HUDEP-2 (cell line): ENCODE results near the gene EGLN1.

Source experiments
- DNase-seq, 76 experiments: peaks; one replicate each; lab custom pipeline; 2025; ENCODE audit not compliant: unreplicated experiment in 76 of 76; lab: John Stamatoyannopoulos, UW

EGLN1 gene

DNA sequence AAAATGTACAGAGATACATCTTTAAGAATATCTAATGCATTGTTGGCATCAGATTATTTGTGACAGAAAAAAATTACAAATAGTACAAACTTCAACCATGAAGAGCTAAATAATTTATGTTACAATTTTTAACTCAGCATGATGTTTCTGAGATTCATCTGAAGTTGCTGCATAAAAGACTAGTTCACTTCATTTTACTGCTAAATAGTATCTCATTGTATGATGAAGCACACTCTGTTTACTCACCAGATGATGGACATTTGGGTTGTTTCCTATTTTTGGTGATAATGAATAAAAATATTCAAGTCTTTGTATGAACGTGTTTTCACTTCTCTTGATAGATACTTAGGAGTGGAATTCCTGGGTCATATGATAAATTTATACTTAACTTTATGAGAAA is 20.6 kb downstream of the EGLN1 start:
- DNase-seq = no peak

DNA sequence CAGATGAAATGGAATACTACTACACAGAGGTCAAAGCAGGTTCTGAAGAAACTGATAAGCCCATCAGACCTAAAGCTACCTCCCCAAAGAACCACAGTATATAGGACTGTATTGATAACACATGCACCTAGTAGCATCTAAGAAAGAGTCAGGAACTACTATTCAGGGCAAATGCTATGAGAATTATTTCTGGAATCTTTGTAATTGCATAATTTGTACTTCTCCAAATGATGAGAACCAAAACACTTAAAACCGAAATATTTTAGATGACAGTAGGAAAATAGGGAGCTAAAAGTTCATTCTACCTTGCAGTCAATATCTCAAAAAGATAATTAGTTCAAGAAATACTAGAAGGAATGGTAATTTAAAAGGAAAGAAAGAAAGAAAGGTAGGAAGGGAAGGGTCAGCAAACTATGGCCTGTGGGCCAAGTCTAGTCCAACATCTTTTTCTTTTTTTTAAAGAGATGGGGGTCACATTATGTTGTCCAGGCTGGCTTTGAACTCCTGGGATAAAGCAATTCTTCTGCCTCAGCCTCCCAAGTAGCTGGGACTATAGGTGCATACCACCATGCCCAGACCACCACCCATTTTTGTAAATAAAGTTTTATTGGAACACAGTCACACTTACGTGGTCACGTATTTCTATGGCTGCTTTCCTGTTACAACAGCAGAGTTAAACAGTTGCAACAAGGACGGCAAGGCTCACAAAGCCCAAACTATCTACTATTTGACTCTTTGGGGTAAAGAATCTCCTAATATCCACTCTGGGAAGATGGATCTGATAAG is 24.0 kb downstream of the EGLN1 start:
- peak in 1 of 76 experiments; percentile 16 for DNase-seq

GRCh38 chr1:231396643-231397042 is 25.4 kb downstream of the EGLN1 start:
- no peak for DNase-seq

GRCh38 chr1:231395998-231396390 is 26.1 kb downstream of the EGLN1 start:
- DNase-seq = no peak

DNA sequence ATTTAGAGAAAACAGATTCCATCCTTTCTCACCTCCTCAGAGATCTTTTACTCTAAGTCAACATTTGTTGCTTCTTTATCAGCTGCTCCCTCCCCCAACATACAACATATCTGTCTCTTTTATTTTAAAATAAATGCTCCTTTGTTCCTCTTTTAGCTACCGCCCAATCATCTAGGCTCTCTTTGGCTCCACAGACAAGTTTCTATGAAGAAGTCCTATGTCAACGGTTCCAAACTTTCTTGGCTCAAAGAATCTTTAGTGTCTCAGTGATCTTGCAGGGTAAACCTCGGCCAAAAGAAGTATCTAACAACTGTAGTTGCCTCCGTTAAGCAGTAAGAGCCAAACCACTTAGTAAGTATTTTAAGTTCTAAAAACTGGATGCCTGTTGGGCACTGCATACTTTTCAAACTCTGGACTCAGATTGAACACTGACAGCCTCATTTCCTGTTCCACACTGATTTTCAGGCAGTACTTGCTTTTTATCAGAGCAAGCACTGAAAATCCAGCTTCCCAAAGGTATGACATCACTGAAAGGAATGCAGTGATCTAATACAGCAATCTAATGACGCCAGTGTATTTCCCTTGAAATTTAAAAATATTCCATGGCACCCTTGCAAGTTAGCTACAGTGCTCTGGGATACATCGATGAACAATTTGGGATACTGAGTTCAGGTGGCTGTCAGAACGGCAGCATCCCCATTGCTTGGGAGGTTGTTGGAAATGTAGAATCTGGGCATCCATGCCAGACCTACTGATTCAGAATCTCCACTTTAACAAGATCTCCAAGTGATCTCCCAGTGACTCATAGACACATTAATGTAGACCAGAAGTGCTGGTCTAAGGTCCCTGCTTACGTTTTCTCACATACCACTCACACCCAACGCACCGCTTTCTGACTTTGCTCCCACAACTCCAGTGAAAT is 26.8 kb downstream of the EGLN1 start:
- no peak for DNase-seq

GRCh38 chr1:231393668-231394067 is 28.4 kb downstream of the EGLN1 start:
- DNase-seq = no peak

DNA sequence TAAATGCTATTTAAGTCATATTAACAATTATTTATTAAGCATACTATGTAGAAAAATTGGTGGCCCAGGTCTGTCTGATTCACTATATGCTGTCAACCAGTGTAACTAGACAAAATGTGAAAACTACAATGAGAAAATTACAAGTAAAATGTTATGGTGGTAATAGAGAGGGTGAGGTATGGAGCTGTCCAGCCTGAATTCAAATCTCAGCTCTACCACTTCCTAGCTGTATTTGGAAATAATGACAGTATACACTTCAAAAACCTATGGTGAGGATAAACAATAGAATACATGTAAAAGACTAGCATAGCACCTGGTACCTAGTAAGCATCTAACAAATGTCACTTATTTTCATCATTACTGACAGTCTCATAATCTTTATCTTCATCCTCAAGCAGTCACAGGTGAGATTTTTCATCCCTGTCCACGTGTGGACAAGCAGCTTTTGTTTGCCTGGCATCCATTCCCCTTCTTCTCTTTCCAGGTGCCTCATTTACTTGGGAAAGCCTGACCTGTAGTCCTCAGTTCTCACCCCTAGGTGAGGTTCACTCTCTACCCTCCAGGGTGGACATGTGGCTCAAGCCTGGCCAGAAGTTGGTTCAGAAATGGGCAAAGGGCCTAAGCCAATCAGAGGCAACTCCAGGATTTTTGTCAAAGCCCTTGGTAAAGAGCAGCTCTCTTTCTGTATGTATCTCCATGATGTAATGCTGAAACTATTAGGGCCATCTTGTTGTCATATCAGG is 29.5 kb downstream of the EGLN1 start:
- no peak for DNase-seq

DNA sequence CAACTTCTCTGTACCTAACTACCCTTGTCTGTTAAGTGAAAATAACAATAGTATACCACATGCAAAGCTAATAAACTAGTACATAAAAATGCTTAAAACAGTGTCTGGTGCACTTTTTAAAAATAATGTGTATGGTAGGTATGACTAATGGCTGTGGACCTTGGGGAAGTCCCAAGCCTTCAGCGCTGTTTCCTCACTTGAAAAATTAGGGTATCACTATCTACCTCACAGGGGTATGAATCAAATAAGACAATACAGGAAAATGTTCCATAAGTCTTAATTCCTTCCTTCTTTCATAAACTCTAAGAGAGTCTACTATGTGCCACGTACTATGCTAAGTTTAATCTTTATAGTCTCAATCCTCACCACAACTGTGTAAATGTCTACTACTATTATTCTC is 32.0 kb downstream of the EGLN1 start:
- no peak for DNase-seq

DNA sequence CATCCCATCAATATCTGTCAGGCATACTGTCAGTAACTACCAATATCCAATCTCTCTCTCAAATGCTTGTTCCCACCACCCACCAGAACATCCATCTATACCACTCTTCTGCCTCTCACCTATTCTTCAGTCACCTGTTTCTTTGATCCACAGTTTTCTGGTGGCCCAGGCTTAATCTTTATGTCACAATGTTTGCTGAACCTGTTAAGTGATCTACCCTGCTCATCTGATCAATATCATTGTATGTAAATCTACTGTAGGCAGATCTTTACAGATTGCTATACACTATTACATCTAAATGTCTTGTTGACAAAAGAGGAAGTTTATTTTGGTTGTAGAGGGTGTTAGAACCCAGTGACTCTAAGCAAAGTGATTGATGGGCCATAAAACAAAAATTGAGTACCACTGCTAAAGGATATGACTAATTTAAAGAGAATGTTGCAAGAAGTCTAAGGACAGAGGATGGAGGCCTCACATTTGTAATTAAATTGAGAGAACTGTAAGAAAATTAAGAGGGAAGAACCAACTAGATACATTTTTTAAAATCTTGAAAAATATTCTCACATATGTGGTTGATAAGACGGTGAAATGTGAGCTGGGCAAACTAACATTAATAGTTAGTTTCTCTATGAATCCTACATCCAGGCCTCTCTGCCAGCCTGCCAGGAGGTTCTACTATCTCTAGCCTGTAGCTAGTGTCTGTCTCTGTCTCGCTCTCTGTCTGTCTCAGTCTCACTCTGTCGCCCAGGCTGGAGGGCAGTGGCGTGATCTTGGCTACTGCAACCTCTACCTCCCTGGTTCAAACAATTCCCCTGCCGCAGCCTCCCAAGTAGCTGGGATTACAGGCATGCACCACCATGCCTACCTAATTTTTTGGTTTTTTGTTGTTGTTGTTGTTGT is 34.1 kb downstream of the EGLN1 start:
- no peak for DNase-seq

DNA sequence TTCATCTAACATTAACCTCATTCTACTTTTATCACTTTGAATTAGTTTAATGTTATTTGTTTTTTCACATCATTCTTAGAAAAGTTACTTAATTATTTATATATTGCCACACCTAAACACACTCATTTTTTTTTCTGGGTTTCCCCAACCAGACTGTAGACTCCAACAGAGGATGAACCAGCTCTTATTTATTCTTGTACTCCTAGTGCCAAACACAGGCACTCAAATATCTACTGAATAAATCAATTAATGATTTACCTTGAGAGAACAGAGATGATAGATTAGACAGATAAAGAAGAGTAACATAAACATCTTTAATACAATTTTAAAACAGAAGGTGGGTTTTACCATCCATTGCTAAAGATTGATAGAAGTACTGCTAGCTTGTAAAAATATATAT is 35.6 kb downstream of the EGLN1 start:
- DNase-seq = no peak

DNA sequence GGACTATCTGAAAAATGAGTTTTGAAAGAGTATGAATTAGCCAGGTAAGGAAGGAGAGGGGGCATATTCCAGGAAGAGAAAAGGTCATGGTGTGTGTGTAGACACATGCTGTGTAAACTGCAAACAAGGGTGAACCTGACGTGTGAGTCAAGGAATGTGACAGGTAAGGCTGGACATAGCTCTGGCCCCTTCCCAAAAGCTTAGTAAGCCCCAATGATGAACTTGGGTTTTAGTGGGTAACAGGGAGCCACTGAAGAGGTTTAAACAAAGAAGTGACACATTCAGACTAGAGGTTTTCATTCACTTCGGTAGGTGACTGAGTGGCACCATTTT is 36.7 kb downstream of the EGLN1 start:
- no peak for DNase-seq

DNA sequence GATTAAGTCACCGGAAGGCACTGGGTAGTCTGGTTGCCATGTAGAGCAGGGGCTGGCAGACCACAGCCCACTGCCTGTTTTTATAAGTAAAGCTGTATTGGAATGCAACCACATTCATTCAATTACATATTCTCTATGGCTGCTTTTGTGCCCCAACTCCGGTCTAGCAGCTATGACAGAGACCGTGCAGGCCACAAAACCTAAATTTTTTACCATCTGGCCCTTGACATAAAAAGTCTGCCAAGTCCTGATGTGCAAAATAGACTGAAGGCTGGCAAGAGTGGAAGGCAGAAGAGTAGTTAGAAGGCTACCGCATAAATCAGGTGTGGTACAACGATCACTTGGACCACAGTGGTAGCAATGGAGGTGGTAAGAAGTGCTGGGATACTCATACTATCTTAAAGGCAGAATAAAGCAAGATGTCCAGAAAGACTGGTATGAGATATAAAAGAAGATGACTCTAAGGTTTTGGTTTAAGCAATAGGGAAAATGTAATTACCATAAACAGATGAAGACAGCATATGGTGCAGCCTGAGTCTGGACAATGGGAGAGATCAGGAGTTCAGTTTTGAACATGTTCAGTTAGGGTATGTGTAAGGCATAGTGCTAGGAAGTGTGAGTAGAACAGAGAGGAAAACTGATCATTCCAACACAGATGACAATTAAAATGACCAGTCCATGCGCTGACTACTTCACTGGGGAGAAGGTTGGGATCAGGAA is 37.2 kb downstream of the EGLN1 start:
- DNase-seq = no peak

DNA sequence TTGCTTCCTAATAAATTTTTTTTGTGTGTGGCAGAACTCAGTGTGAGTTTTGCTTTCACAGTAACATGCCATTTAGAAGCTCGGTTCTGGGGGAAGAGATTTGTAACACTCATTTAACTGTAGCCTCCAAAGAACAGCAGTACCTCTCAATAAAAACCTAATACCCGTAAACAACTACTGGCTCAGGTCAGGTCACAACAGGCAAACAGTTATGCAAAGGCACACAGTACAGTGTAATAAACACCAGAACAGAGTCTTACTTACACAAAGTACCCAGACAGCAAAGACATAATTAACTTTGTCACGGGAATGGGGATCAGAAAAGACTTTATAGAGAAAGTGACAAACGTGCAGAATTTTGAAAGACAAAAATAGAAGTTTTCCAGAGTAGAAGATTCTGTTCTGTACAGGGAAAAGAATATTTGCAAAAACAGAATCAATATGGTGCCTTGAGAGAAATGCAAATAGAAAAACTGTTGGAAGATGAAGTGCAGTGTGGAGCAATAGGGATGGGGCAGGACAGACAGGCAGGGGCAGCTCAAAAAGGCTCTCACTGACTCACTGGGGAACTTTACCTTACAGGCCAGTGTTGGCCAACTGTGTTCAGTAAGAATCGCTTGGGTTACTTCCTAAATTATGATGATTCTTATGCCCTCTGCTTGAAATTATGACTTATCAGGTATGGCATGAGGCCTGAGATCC is 38.8 kb downstream of the EGLN1 start:
- no peak for DNase-seq

DNA sequence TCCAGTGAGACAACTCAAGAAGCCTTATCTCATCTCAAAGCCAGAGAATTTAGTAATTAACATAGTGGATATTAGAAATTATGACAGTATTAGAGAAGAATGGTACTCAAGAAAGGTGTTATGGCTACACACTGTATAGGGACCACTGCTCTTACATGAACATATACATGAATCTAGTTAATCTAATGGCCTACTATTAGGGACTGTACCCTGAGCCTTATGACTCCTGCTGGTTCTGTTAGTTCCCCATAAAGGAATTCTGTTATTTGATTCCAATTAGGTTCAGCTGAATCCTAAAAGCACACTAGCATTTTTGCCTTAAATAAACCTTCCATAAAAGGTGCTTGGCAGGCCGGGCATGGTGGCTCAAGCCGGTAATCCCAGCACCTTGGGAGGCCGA is 39.7 kb downstream of the EGLN1 start:
- DNase-seq = no peak

DNA sequence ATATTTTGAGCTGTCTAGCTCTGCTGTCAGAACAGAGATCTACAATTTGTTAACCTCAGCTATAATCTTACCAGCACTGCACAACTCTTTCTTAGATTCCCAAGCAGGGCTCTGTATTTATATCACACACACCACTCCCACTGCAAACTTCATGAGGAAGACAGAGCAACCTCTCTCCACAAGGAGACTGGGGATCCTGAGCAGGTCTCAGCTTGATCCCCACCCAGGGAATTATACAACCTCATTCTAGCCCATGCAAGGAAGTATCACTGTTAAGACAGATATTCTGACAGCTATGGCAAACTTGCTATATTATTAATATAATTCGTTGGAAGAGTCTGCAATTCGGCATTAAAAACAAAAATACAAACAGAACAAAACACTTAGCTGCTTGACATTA is 40.4 kb downstream of the EGLN1 start:
- DNase-seq = no peak

GRCh38 chr1:231376875-231377549 is 45.1 kb downstream of the EGLN1 start:
- DNase-seq = no peak

GRCh38 chr1:231376101-231376500 is 46.0 kb downstream of the EGLN1 start:
- no peak for DNase-seq

DNA sequence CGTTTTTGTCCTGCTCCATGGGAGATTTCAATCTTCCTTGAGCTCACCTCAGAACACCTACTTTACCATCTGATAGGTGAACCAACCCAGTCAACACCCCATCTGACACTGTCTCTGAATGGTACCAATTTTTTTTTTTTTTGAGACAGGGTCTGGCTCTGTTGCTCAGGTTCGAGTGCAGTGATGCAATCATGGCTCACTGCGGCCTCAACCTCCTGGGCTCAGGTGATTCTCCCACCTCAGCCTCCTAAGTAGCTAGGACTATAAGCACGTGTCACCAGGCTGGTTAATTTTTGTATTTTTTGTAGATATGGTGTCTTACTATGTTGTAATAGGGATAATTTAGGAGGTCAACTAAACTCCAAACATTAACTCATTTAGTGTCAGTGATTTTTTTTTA is 47.7 kb downstream of the EGLN1 start:
- DNase-seq = no peak

GRCh38 chr1:231372501-231372900 is 49.6 kb downstream of the EGLN1 start:
- no peak for DNase-seq
